SK-N-SH (cell line): Measurements from ENCODE around the gene CATSPERZ. TPM values are rescaled to one million over a fixed set of nuclear protein-coding genes. Genes with fewer than 3 reads are reported as not detected.

Experiments used
- CTCF ChIA-PET: fragments of 300-600, 350-600 bp; formaldehyde crosslinking; extraction: SDS; loops from one replicate; lab custom pipeline; 2021; lab: Yijun Ruan, JAX
- POLR2A ChIA-PET: fragments of 350-600 bp; sonication (Branson Sonifier 250); formaldehyde crosslinking; extraction: SDS; loops from one replicate; lab custom pipeline; 2020; ENCODE audit warnings: antibody characterized with exemption, inconsistent platforms; lab: Yijun Ruan, JAX
- DNase-seq: peaks from one replicate; pipeline ENCODE4 v3.0.0; 2012
- H2AFZ ChIP-seq: fragments of 200-600 bp; sonication (generic); 2 replicates; pipeline ENCODE4 v1.8.1; 2016; ENCODE audit warnings: antibody characterized with exemption, mild to moderate bottlenecking, low read depth
- H3F3A ChIP-seq: fragments of 200-600 bp; sonication (generic); replicated peaks from 2 replicates; pipeline ENCODE3; 2016; ENCODE audit warnings: antibody characterized with exemption, mild to moderate bottlenecking; ENCODE audit not compliant: insufficient read depth
- H3K27ac ChIP-seq, 2 experiments: fragments of 200-500 bp in 1 of 2; fragments of 200-600 bp in 1 of 2; sonication (Bioruptor generic) in 1 of 2; sonication (generic), shearing (Covaris generic) in 1 of 2; 2 replicates each; pipeline versions ENCODE4 v1.5.1 to v1.6.1; 2014 to 2016; ENCODE audit warnings: low read depth in 2 of 2, inconsistent platforms in 1 of 2, low read length in 1 of 2, mild to moderate bottlenecking in 1 of 2, mixed read lengths in 1 of 2
- H3K27me3 ChIP-seq: fragments of 200-600 bp; sonication (generic), shearing (Covaris generic); 2 replicates; pipeline ENCODE4 v1.6.1; 2016; ENCODE audit warnings: mixed run types; ENCODE audit not compliant: insufficient read depth
- H3K36me3 ChIP-seq, 2 experiments: fragments of 200-500 bp in 1 of 2; fragments of 200-600 bp in 1 of 2; sonication (Bioruptor generic) in 1 of 2; sonication (generic) in 1 of 2; replicated peaks in 1 of 2; 2 replicates each; pipeline versions ENCODE3 to v1.5.1; 2014 to 2016; ENCODE audit warnings: low read length in 1 of 2, mild to moderate bottlenecking in 1 of 2; ENCODE audit not compliant: insufficient read depth in 2 of 2, control insufficient read depth in 1 of 2
- H3K4me1 ChIP-seq, 2 experiments: fragments of 200-500 bp in 1 of 2; fragments of 200-600 bp in 1 of 2; sonication (Bioruptor generic) in 1 of 2; sonication (generic), shearing (Covaris generic) in 1 of 2; 2 replicates each; pipeline versions ENCODE4 v1.5.1 to v1.6.1; 2014 to 2016; ENCODE audit warnings: low read depth in 1 of 2, low read length in 1 of 2, mixed run types in 1 of 2; ENCODE audit not compliant: insufficient read depth in 2 of 2, control insufficient read depth in 1 of 2
- H3K4me2 ChIP-seq: fragments of 200-600 bp; sonication (generic), shearing (Covaris generic); 2 replicates; pipeline ENCODE4 v1.6.1; 2017; ENCODE audit warnings: mixed run types
- H3K4me3 ChIP-seq, 2 experiments: fragments of 200-500 bp in 1 of 2; fragments of 200-600 bp in 1 of 2; sonication (Bioruptor generic) in 1 of 2; sonication (generic), shearing (Covaris generic) in 1 of 2; 2 replicates each; pipeline versions ENCODE4 v1.5.1 to v1.8.1; 2014 to 2016; ENCODE audit warnings: low read depth in 2 of 2, inconsistent platforms in 1 of 2, low read length in 1 of 2, mild to moderate bottlenecking in 1 of 2, mixed read lengths in 1 of 2, moderate library complexity in 1 of 2
- H3K79me2 ChIP-seq: fragments of 200-600 bp; sonication (generic); 2 replicates; pipeline ENCODE4 v1.8.1; 2017; ENCODE audit warnings: mild to moderate bottlenecking; ENCODE audit not compliant: insufficient read depth
- H3K9ac ChIP-seq: fragments of 200-600 bp; sonication (generic); 2 replicates; pipeline ENCODE4 v1.6.1; 2017; ENCODE audit warnings: mixed run types
- H3K9me2 ChIP-seq: fragments of 200-600 bp; sonication (generic); 2 replicates; pipeline ENCODE4 v1.6.1; 2017; ENCODE audit warnings: mixed run types
- H3K9me3 ChIP-seq: fragments of 200-600 bp; sonication (generic); 2 replicates; pipeline ENCODE4 v1.6.1; 2017; ENCODE audit warnings: mixed run types, mild to moderate bottlenecking, moderate library complexity
- H4K20me1 ChIP-seq: fragments of 200-600 bp; sonication (generic); 2 replicates; pipeline ENCODE4 v1.6.1; 2017; ENCODE audit warnings: mild to moderate bottlenecking, mixed run types; ENCODE audit not compliant: insufficient read depth
- ELF1 ChIP-seq: IDR thresholded peaks from 2 replicates; pipeline ENCODE4 v1.4.0; 2012
- IRF3 ChIP-seq: fragments of 150-350 bp; IDR thresholded peaks from 2 replicates; pipeline ENCODE4 v1.6.1; 2016; ENCODE audit warnings: mild to moderate bottlenecking, low read depth, low read length
- MXI1 ChIP-seq: IDR thresholded peaks from 2 replicates; pipeline ENCODE4 v1.6.1; 2012; ENCODE audit warnings: mild to moderate bottlenecking, low read depth, low read length, improper control_type of control experiment
- RAD21 ChIP-seq: IDR thresholded peaks from 2 replicates; pipeline ENCODE4 v1.6.1; 2012; ENCODE audit warnings: mild to moderate bottlenecking, low read length
- REST ChIP-seq: IDR thresholded peaks from 2 replicates; pipeline ENCODE4 v1.6.1; 2012; ENCODE audit warnings: mild to moderate bottlenecking, low read depth, low read length, moderate library complexity
- RXRA ChIP-seq: IDR thresholded peaks from 2 replicates; pipeline ENCODE4 v1.4.0; 2012; ENCODE audit warnings: low read depth, mild to moderate bottlenecking, borderline replicate concordance
- SIN3A ChIP-seq: IDR thresholded peaks from 2 replicates; pipeline ENCODE4 v1.6.1; 2012; ENCODE audit warnings: low read depth, mild to moderate bottlenecking, low read length, moderate library complexity, borderline replicate concordance
- TEAD4 ChIP-seq: IDR thresholded peaks from 2 replicates; pipeline ENCODE4 v1.4.0; 2012; ENCODE audit warnings: mild to moderate bottlenecking, borderline replicate concordance; ENCODE audit not compliant: insufficient read depth
- YY1 ChIP-seq: IDR thresholded peaks from 2 replicates; pipeline ENCODE4 v1.4.0; 2012; ENCODE audit warnings: low read depth, mild to moderate bottlenecking
- WGBS: methylation state at CpG from one replicate; pipeline ENCODE4 v1.1.6; 2017; ENCODE audit warnings: low lambda C conversion rate; 5-methylcytosine and 5-hydroxymethylcytosine counted together
- polyA plus RNA-seq, 3 experiments: library from polyadenylated mRNA; depleted of rRNA; stranded (reverse); fragments of >200 nt; gene quantifications; 2 replicates each; pipeline ENCODE4 v1.2.3, GENCODE V29; 2012
- TF ChIP-seq, protein P1 (sequence below): IDR thresholded peaks from 2 replicates; pipeline ENCODE4; 2012
- TF ChIP-seq, protein P2 (sequence below): IDR thresholded peaks from 2 replicates; pipeline ENCODE4 v1.4.0; 2012; ENCODE audit warnings: low read depth, borderline replicate concordance

CATSPERZ gene
- polyA plus RNA-seq, 1 of the 3 experiments (the other 2 are of a cell fraction) = 0.54 TPM

GRCh38 chr11:64324692-64325469, 24.7 kb downstream of the CATSPERZ start (continued):
- TF ChIP-seq REST = no peak
- TF ChIP-seq, all 33 proteins: peak for 0

DNA sequence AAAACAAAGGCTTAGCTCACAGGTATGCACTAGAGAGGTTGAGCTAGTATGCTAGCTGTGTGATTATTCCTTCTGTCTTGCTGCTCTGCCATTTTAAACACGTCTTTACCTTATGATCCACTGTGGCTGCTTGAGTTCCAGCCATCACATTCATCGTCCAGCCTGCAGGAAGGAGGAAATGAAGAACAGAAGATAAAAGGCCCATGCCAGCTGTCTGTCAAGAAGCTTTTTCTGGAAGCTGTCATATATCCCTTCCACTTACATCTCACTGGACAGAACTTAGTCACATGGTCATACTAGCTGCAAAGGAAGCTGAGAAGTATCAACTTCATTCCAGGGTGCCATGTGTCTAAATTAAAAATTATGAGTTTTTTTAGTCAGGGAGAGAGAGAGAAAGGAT, 27.2 kb downstream of the CATSPERZ start:
- Histone ChIP-seq H3F3A (peaks cover 14% of the 10 kb centered on the region), H4K20me1 (no peaks in the 10 kb centered on the region), H3K9me3 (no peaks in the 10 kb centered on the region), H3K36me3 (no peaks in the 10 kb centered on the region), H3K79me2 (no peaks in the 10 kb centered on the region), H3K27me3 (no peaks in the 10 kb centered on the region), H3K9me2 (no peaks in the 10 kb centered on the region), H3K4me3 (no peak overlapping the region), H3K9ac (no peak overlapping the region), H2AFZ (no peak overlapping the region), H3K4me2 (no peak overlapping the region), H3K27ac (no peak overlapping the region), H3K4me1 (peaks cover 0 to 5% of the 10 kb centered on the region in 2 experiments; a peak in 2 of 4 replicates)
- no peak for TF ChIP-seq RXRA
- TF ChIP-seq, protein P1, sequence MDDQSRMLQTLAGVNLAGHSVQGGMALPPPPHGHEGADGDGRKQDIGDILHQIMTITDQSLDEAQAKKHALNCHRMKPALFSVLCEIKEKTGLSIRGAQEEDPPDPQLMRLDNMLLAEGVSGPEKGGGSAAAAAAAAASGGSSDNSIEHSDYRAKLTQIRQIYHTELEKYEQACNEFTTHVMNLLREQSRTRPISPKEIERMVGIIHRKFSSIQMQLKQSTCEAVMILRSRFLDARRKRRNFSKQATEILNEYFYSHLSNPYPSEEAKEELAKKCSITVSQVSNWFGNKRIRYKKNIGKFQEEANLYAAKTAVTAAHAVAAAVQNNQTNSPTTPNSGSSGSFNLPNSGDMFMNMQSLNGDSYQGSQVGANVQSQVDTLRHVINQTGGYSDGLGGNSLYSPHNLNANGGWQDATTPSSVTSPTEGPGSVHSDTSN = no peak
- TF ChIP-seq MXI1 = no peak
- no peak for TF ChIP-seq RAD21
- TF ChIP-seq TEAD4 = no peak
- TF ChIP-seq SIN3A = no peak
- TF ChIP-seq, protein P2, sequence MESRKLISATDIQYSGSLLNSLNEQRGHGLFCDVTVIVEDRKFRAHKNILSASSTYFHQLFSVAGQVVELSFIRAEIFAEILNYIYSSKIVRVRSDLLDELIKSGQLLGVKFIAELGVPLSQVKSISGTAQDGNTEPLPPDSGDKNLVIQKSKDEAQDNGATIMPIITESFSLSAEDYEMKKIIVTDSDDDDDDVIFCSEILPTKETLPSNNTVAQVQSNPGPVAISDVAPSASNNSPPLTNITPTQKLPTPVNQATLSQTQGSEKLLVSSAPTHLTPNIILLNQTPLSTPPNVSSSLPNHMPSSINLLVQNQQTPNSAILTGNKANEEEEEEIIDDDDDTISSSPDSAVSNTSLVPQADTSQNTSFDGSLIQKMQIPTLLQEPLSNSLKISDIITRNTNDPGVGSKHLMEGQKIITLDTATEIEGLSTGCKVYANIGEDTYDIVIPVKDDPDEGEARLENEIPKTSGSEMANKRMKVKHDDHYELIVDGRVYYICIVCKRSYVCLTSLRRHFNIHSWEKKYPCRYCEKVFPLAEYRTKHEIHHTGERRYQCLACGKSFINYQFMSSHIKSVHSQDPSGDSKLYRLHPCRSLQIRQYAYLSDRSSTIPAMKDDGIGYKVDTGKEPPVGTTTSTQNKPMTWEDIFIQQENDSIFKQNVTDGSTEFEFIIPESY = no peak
- no peak for TF ChIP-seq YY1
- no peak for TF ChIP-seq IRF3
- TF ChIP-seq ELF1 = no peak
- ChIA-PET CTCF (interaction anchor here (0.8 to 1.4 kb wide), 2 partner anchors 15 to 28 kb away, joined by 3 to 4 read pairs; no protein-coding TSS in a partner anchor), POLR2A (no interaction called here)
- WGBS = 72% methylated on average over 2 of the region's 2 CpGs
- no peak for DNase-seq
